AG20443 (cell line): ENCODE measurements around the gene TUFT1.
"Not testable (repeated sequence)": the region's sequence is repeated elsewhere in the genome, so short reads cannot be mapped to it uniquely, and the experiment has no call there.

ENCODE experiments used
- DNase-seq: peaks from one replicate; pipeline ENCODE4 v3.0.0; 2012; ENCODE audit warnings: low spot score, mixed read lengths

Gene TUFT1

GRCh38 chr1:151581451-151581850, 41.3 kb downstream of the TUFT1 start:
- no peak for DNase-seq

GRCh38 chr1:151581921-151582320, 41.8 kb downstream of the TUFT1 start:
- DNase-seq, result no peak

- DNase-seq, result no peak
Observed at GRCh38 chr1:151583796-151584195, 43.7 kb downstream of the TUFT1 start.

GRCh38 chr1:151584278-151584677, 44.2 kb downstream of the TUFT1 start:
- no peak for DNase-seq

GRCh38 chr1:151584780-151585179, 44.7 kb downstream of the TUFT1 start:
- no peak for DNase-seq

- no peak for DNase-seq
Observed at GRCh38 chr1:151585622-151586021, 45.5 kb downstream of the TUFT1 start.

GRCh38 chr1:151590961-151591360, 50.9 kb downstream of the TUFT1 start:
- no peak for DNase-seq

- DNase-seq, result no peak
Observed at GRCh38 chr1:151593730-151594129, 53.6 kb downstream of the TUFT1 start.

GRCh38 chr1:151594143-151594625, 54.1 kb downstream of the TUFT1 start:
- peak; percentile 66 for DNase-seq

GRCh38 chr1:151596166-151596953, 56.3 kb downstream of the TUFT1 start:
- DNase-seq, result no peak

GRCh38 chr1:151602550-151602949, 62.4 kb downstream of the TUFT1 start:
- not testable (repeated sequence) for DNase-seq

- DNase-seq, result no peak
Observed at GRCh38 chr1:151604291-151604690, 64.2 kb downstream of the TUFT1 start.

- DNase-seq, result no peak
Observed at GRCh38 chr1:151606384-151606783, 66.3 kb downstream of the TUFT1 start.

GRCh38 chr1:151606857-151607256, 66.7 kb downstream of the TUFT1 start:
- no peak for DNase-seq

- no peak for DNase-seq
Observed at GRCh38 chr1:151610142-151610541, 70.0 kb downstream of the TUFT1 start.

- DNase-seq, result peak; percentile 38
Observed at GRCh38 chr1:151611288-151611790, 71.2 kb downstream of the TUFT1 start.

GRCh38 chr1:151611832-151612500, 71.9 kb downstream of the TUFT1 start, which contains the start of gene SNX27:
TSS of gene SNX27 (plus strand) at chr1:151612050. CDS start at chr1:151612202, 152 bp downstream.
- DNase-seq, result peak; percentile 95

GRCh38 chr1:151612501-151613281, 72.6 kb downstream of the TUFT1 start:
- DNase-seq, result peak; percentile 50

GRCh38 chr1:151613282-151613780, 73.2 kb downstream of the TUFT1 start:
- DNase-seq, result no peak

GRCh38 chr1:151615711-151616504, 75.8 kb downstream of the TUFT1 start:
- DNase-seq, result no peak

GRCh38 chr1:151616505-151616849, 76.4 kb downstream of the TUFT1 start:
- DNase-seq, result no peak
